ENCODE data around the gene ECE1.
"Not testable (repeated sequence)": the region's sequence is repeated elsewhere in the genome, so short reads cannot be mapped to it uniquely, and the experiment has no call there.

Gene ECE1

DNA sequence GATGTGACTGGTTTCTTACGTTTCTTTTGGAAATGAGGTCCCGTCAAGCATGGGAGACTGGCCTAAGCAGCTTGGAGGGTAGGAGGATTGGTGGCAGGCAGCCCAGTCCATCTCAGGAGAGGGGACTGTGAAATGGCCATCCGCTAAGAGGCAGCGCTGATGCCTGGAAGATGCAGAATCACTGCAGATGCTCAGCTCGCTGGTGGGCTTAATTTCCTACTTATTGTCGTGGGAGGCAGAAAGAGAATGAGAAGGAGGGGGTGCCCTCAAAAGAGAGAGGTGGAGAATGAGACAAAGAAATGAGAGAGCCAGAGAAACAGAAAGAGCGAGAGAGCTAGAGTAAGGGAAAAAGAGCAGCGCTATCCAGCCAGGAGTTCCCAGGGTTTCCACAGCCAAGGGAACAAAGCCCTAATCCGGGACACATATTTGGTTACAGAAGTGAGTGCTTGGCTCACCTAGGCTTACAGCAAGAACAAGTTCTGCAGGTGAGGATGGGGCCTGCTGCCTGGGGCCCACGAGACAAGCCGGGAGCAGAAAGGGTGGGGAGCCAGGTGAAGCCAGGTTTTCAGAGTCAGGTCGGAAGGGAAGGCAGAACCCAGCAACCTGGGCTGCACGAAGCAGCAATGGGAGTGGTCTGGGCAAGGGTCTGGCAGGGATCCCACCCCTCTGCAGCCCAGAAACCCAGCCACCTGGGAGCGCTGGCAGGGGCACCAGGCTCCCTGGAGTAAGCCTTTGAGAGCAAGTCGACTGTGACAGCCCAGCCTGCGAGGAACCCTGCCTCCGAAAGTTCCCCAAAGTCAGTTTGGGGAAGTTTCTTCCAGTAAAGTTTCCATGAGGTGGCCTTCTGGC is 5.8 kb downstream of the ECE1 start:
- DNase-seq (ENCODE audit: low spot score): no peak
- TF ChIP-seq, protein P1, sequence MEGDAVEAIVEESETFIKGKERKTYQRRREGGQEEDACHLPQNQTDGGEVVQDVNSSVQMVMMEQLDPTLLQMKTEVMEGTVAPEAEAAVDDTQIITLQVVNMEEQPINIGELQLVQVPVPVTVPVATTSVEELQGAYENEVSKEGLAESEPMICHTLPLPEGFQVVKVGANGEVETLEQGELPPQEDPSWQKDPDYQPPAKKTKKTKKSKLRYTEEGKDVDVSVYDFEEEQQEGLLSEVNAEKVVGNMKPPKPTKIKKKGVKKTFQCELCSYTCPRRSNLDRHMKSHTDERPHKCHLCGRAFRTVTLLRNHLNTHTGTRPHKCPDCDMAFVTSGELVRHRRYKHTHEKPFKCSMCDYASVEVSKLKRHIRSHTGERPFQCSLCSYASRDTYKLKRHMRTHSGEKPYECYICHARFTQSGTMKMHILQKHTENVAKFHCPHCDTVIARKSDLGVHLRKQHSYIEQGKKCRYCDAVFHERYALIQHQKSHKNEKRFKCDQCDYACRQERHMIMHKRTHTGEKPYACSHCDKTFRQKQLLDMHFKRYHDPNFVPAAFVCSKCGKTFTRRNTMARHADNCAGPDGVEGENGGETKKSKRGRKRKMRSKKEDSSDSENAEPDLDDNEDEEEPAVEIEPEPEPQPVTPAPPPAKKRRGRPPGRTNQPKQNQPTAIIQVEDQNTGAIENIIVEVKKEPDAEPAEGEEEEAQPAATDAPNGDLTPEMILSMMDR (IDR thresholded peaks at IDR 0.05; ENCODE audit: extremely low read depth, insufficient read depth, missing control alignments): no peak
- in situ Hi-C loops (cut with MboI; ENCODE audit: low pct_unique_long_range_greater_than_20kb, low sequenced_read_pairs, unreplicated experiment): no loop called here

DNA sequence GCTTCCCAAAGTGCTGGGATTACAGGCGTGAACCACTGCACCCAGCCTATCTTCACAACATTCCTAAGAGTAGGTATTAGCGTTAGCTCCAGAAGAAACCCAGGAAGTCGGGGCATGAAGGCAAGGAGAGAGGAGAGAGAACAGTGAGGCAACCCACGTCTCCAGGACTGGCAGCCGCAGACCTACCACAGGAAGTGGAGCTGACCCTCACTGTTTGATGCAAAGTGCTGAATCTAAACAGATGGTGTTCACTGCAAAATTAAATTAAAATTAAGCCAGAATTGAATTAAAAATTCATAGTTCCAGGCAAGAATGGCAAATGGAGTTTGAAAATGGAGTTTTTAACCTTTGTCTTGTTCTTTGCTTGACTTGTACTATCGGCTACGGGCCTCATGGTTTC is 6.7 kb downstream of the ECE1 start:
- in situ Hi-C loops (cut with MboI; ENCODE audit: low pct_unique_long_range_greater_than_20kb, low sequenced_read_pairs, unreplicated experiment): no loop called here
- no peak for DNase-seq (ENCODE audit: low spot score)
- TF ChIP-seq, protein P1 (IDR thresholded peaks at IDR 0.05; ENCODE audit: extremely low read depth, insufficient read depth, missing control alignments): no peak

DNA sequence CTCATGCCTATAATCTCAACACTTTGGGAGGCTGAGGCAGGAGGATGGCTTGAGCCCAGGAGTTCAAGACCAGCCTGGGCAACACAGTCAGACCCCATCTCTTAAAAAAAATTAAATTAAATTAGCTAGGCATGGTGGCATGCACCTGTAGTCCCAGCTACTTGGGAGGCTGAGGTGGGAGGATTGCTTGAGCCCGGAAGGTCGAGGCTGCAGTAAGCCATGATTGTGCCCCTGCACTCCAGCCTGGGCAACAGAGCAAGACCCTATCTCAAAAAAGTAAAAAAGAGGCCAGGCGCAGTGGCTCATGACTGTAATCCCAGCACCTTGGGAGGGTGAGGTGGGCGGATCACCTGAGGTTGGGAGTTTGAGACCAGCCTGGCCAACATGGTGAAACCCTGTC is 8.2 kb downstream of the ECE1 start:
- DNase-seq (ENCODE audit: low spot score); in situ Hi-C loops (cut with MboI; ENCODE audit: low pct_unique_long_range_greater_than_20kb, low sequenced_read_pairs, unreplicated experiment): not testable (repeated sequence)

DNA sequence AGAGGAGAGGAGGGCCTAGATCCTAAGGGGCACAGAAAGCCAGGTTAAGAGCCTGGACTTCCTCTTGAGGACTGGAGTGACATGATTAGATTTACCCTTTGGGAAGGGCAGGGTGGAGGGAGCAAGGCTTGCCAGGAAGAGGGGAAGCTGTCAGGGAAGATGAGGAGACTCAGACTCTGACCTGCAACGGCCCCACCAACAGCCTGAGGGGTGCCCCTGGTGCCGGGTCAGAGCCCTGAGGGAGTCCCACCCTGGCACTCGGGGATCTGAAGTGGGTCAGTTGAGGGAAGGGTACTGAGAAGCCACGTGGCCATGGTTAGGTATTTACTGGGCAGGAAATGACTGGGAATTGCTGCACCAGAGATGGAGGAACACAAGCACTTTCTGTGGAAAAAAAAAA is 9.8 kb downstream of the ECE1 start:
- TF ChIP-seq, protein P1 (IDR thresholded peaks at IDR 0.05; ENCODE audit: extremely low read depth, insufficient read depth, missing control alignments): no peak
- in situ Hi-C loops (cut with MboI; ENCODE audit: low pct_unique_long_range_greater_than_20kb, low sequenced_read_pairs, unreplicated experiment): no loop called here
- DNase-seq (ENCODE audit: low spot score): no peak

DNA sequence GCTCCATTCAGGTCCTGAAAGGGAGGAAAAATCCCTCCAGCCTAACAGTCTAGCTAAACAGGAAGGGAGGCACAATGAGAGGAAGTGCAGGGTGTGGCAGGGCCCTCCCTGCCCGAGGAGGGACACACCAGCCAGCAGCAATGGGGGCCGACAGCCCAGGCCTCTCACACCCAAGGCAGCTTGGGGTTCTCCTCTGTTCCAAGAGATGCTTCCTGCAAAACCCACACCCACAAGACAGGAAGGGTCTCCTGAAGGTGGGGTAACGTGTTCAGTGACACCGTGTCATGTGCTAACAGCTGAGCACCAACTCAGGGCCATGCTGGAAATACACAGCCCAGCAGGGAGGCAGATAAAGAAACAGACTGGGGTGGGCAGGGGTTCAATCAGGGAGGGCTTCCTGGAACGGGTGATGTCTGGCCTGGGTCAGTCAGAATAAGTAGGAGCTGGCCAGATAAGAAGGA is 10.2 kb downstream of the ECE1 start:
- in situ Hi-C loops (cut with MboI; ENCODE audit: low pct_unique_long_range_greater_than_20kb, low sequenced_read_pairs, unreplicated experiment): no loop called here

DNA sequence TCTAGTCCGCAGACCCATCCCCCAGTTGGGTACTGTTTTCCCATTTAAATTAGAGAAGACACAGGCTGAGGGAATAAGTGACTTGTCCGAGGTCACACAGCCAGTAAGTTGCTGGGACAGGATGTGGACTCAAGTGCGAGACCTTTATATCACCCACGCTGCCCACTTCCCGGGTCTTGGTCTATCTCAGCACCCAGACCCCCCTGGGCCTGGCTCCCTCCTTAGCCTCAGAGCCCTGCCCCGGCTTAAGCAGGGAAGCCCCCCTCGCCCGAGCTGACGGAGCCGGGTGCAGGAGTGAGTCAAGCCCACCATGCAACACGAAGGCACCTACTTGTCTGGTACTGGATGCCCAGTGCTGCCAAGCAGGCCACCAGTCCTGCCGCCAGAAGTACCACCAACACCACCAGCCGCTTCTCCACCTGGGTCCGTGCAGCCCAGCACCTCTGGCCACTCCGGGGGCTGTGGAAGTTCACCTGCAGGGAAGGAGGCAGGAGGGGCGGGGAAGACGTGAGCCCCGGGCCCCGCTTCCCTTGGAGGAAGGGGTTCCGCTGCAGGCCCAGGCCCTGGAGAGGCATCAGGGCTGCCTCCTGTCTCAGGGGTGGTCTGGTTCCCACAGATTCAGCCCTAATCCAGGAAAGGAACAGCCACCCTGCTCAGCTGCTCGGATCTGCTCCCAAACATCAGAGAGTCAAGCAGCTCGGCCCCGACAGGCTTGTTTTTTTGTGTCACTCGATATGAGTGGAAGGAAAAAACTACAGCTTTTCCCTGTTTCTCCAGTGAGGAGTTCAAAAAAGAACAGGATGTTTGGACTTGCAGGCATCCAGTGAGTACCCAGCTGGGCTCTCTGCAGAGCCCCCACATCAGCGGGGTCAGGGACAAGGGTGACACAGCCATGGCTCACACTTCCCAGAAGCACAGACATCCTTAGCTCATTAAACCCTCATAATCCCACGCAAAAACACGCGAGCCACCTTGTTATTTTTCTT is 11.1 kb downstream of the ECE1 start:
- DNase-seq (ENCODE audit: low spot score): no peak
- in situ Hi-C loops (cut with MboI; ENCODE audit: low pct_unique_long_range_greater_than_20kb, low sequenced_read_pairs, unreplicated experiment): no loop called here

More for the DNA sequence above, 10.2 kb downstream of the ECE1 start:
- TF ChIP-seq, protein P1 (IDR thresholded peaks at IDR 0.05; ENCODE audit: extremely low read depth, insufficient read depth, missing control alignments): no peak
- DNase-seq (ENCODE audit: low spot score): no peak

More for the DNA sequence above, 11.1 kb downstream of the ECE1 start:
- TF ChIP-seq, protein P1 (IDR thresholded peaks at IDR 0.05; ENCODE audit: extremely low read depth, insufficient read depth, missing control alignments): no peak

Measured in GM13977 (cell line).